ENCODE results near the gene CKAP4.

The CKAP4 gene

DNA sequence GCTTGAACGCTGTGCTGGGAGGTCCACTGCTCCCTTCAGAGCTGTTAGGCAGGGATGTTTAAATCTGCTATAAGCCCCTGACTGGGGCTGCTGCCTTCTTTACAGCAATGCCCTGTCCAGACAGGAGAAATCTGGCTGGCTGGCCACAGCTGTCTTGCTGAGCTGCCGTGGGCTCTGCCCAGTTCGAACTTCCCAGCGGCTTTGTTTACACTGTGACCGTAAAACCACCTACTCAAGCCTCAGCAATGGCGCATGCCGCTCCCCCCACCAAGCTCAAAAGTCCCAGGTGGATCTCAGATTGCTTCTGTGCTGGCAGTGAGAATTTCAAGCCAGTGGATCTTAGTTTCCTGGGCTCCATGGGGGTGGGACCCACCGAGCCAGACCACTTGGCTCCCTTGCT lies 35.8 kb downstream of the CKAP4 start:
- H2AFZ ChIP-seq (ENCODE audit: low read length): no peak overlapping the region
- H3K4me2 ChIP-seq (ENCODE audit: low read length): no peak overlapping the region
- no peak overlapping the region for H3K27ac ChIP-seq (ENCODE audit: low read depth, low read length, poor library complexity, severe bottlenecking)
- no peaks in the 10 kb centered on the region for H3K9me3 ChIP-seq (ENCODE audit: low read length)
- TF ChIP-seq, protein P1, sequence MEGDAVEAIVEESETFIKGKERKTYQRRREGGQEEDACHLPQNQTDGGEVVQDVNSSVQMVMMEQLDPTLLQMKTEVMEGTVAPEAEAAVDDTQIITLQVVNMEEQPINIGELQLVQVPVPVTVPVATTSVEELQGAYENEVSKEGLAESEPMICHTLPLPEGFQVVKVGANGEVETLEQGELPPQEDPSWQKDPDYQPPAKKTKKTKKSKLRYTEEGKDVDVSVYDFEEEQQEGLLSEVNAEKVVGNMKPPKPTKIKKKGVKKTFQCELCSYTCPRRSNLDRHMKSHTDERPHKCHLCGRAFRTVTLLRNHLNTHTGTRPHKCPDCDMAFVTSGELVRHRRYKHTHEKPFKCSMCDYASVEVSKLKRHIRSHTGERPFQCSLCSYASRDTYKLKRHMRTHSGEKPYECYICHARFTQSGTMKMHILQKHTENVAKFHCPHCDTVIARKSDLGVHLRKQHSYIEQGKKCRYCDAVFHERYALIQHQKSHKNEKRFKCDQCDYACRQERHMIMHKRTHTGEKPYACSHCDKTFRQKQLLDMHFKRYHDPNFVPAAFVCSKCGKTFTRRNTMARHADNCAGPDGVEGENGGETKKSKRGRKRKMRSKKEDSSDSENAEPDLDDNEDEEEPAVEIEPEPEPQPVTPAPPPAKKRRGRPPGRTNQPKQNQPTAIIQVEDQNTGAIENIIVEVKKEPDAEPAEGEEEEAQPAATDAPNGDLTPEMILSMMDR (IDR thresholded peaks at IDR 0.05; ENCODE audit: low read length): no peak
- no peak for TF ChIP-seq EZH2 (IDR thresholded peaks at IDR 0.05; ENCODE audit: borderline replicate concordance, low read length)
- H3K4me1 ChIP-seq (ENCODE audit: insufficient read depth, low read length, severe bottlenecking): no peaks in the 10 kb centered on the region
- no peaks in the 10 kb centered on the region for H4K20me1 ChIP-seq (ENCODE audit: insufficient read depth, low read length)
- H3K9me2 ChIP-seq (ENCODE audit: low read depth, low read length): no peaks in the 10 kb centered on the region
- H3K79me2 ChIP-seq (ENCODE audit: insufficient read depth, low read length): no peaks in the 10 kb centered on the region
- no peaks in the 10 kb centered on the region for H3K27me3 ChIP-seq (ENCODE audit: insufficient read depth, low read length)
- H3K36me3 ChIP-seq (ENCODE audit: insufficient read depth, low read length): no peaks in the 10 kb centered on the region
- no peak overlapping the region for H3K4me3 ChIP-seq (ENCODE audit: low read depth, low read length, poor library complexity, severe bottlenecking)
- H3K9ac ChIP-seq (ENCODE audit: low read length): no peak overlapping the region
- no peaks in the 10 kb centered on the region for H3F3A ChIP-seq (ENCODE audit: insufficient read depth, low read length)

DNA sequence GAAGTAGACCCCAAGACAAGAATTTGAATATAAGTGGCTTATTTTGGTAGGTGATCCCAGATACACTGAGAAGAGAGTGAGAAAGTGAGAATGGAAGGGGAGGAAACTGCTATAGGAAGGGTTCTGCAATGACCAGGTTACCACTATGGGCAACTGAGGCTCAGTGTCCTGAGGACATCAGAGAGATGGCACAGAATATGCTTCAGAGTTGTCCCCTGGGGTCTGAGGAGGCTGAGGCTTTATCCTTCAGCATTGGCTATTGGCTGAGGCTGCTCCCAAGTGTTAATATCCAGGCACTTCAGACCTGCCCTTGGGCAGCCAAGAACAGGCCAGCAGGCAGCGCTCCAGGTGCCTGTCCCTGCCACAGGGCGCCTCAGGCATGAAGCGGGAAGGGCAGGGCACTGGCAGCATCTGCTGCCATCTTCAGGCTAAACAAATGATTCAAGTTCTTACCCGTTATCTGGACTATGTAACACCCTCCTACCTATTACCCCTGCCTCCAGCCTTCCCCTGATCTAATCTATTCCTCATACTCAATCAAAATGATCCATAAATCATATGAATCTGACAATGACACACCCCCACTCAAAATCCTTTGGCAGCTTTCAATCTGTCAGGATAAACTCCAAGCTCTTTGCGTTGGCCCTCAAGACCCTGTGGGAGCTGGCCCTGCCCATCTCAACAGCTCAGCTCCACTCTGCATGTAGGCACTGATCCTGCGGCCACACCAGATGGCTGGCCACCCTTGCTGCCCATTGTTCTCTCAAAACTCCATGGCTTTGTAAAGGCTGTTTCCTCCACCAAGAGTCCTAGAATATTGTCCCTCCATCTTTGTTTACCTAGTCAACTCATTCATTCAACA lies 42.4 kb downstream of the CKAP4 start:
- H3K36me3 ChIP-seq (ENCODE audit: insufficient read depth, low read length): no peaks in the 10 kb centered on the region
- no peaks in the 10 kb centered on the region for H3K27me3 ChIP-seq (ENCODE audit: insufficient read depth, low read length)
- no peaks in the 10 kb centered on the region for H3K79me2 ChIP-seq (ENCODE audit: insufficient read depth, low read length)
- H3K9me3 ChIP-seq (ENCODE audit: low read length): no peaks in the 10 kb centered on the region
- H3K4me2 ChIP-seq (ENCODE audit: low read length): no peak overlapping the region
- H3K4me1 ChIP-seq (ENCODE audit: insufficient read depth, low read length, severe bottlenecking): no peaks in the 10 kb centered on the region
- no peaks in the 10 kb centered on the region for H3K9me2 ChIP-seq (ENCODE audit: low read depth, low read length)
- H3K27ac ChIP-seq (ENCODE audit: low read depth, low read length, poor library complexity, severe bottlenecking): no peak overlapping the region
- no peak overlapping the region for H3K9ac ChIP-seq (ENCODE audit: low read length)
- H2AFZ ChIP-seq (ENCODE audit: low read length): no peak overlapping the region
- no peaks in the 10 kb centered on the region for H3F3A ChIP-seq (ENCODE audit: insufficient read depth, low read length)
- no peak overlapping the region for H3K4me3 ChIP-seq (ENCODE audit: low read depth, low read length, poor library complexity, severe bottlenecking)
- TF ChIP-seq EZH2 (IDR thresholded peaks at IDR 0.05; ENCODE audit: borderline replicate concordance, low read length): no peak
- TF ChIP-seq, protein P1 (IDR thresholded peaks at IDR 0.05; ENCODE audit: low read length): no peak
- no peaks in the 10 kb centered on the region for H4K20me1 ChIP-seq (ENCODE audit: insufficient read depth, low read length)

DNA sequence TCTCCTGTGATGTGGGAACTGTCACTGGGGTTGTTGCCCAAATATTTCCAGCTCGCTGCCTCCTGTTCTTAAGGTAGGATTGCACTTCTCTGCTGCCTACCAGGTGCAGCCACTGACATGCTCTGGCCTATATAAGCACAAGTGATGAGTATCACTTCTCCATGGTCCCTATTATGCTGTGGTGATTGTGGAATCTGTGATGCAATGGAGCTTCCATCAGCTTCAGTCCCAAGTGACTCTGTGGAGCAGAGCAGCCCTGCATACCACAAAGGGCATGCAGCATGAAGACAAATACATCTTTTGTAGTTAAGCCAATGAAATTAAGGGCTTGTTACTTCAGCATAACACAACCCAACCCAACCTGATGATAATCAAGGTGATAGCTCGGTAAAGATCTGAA lies 43.5 kb downstream of the CKAP4 start:
- Histone ChIP-seq H3K79me2 (ENCODE audit: insufficient read depth, low read length) (no peaks in the 10 kb centered on the region), H4K20me1 (ENCODE audit: insufficient read depth, low read length) (no peaks in the 10 kb centered on the region), H3F3A (ENCODE audit: insufficient read depth, low read length) (no peaks in the 10 kb centered on the region), H2AFZ (ENCODE audit: low read length) (no peak overlapping the region), H3K9me2 (ENCODE audit: low read depth, low read length) (no peaks in the 10 kb centered on the region), H3K4me1 (ENCODE audit: insufficient read depth, low read length, severe bottlenecking) (no peaks in the 10 kb centered on the region), H3K4me2 (ENCODE audit: low read length) (no peak overlapping the region), H3K9ac (ENCODE audit: low read length) (no peak overlapping the region), H3K4me3 (ENCODE audit: low read depth, low read length, poor library complexity, severe bottlenecking) (no peak overlapping the region), H3K27me3 (ENCODE audit: insufficient read depth, low read length) (no peaks in the 10 kb centered on the region), H3K36me3 (ENCODE audit: insufficient read depth, low read length) (no peaks in the 10 kb centered on the region), H3K27ac (ENCODE audit: low read depth, low read length, poor library complexity, severe bottlenecking) (no peak overlapping the region), H3K9me3 (ENCODE audit: low read length) (no peaks in the 10 kb centered on the region)
- TF ChIP-seq EZH2 (IDR thresholded peaks at IDR 0.05; ENCODE audit: borderline replicate concordance, low read length): no peak
- TF ChIP-seq, protein P1 (IDR thresholded peaks at IDR 0.05; ENCODE audit: low read length): no peak

Measured in OCI-LY1 (cell line).